SK-N-SH (cell line): ENCODE measurements around the gene ARMH4. TPM values are rescaled to one million over a fixed set of nuclear protein-coding genes. Genes with fewer than 3 reads are reported as not detected.

ENCODE experiments used
- CTCF ChIA-PET: fragments of 300-600, 350-600 bp; formaldehyde crosslinking; extraction: SDS; loops from one replicate; lab custom pipeline; 2021; lab: Yijun Ruan, JAX
- POLR2A ChIA-PET: fragments of 350-600 bp; sonication (Branson Sonifier 250); formaldehyde crosslinking; extraction: SDS; loops from one replicate; lab custom pipeline; 2020; ENCODE audit warnings: antibody characterized with exemption, inconsistent platforms; lab: Yijun Ruan, JAX
- DNase-seq: peaks from one replicate; pipeline ENCODE4 v3.0.0; 2012
- H2AFZ ChIP-seq: fragments of 200-600 bp; sonication (generic); 2 replicates; pipeline ENCODE4 v1.8.1; 2016; ENCODE audit warnings: antibody characterized with exemption, mild to moderate bottlenecking, low read depth
- H3F3A ChIP-seq: fragments of 200-600 bp; sonication (generic); replicated peaks from 2 replicates; pipeline ENCODE3; 2016; ENCODE audit warnings: antibody characterized with exemption, mild to moderate bottlenecking; ENCODE audit not compliant: insufficient read depth
- H3K27ac ChIP-seq, 2 experiments: fragments of 200-500 bp in 1 of 2; fragments of 200-600 bp in 1 of 2; sonication (Bioruptor generic) in 1 of 2; sonication (generic), shearing (Covaris generic) in 1 of 2; 2 replicates each; pipeline versions ENCODE4 v1.5.1 to v1.6.1; 2014 to 2016; ENCODE audit warnings: low read depth in 2 of 2, inconsistent platforms in 1 of 2, low read length in 1 of 2, mild to moderate bottlenecking in 1 of 2, mixed read lengths in 1 of 2
- H3K27me3 ChIP-seq: fragments of 200-600 bp; sonication (generic), shearing (Covaris generic); 2 replicates; pipeline ENCODE4 v1.6.1; 2016; ENCODE audit warnings: mixed run types; ENCODE audit not compliant: insufficient read depth
- H3K36me3 ChIP-seq, 2 experiments: fragments of 200-500 bp in 1 of 2; fragments of 200-600 bp in 1 of 2; sonication (Bioruptor generic) in 1 of 2; sonication (generic) in 1 of 2; replicated peaks in 1 of 2; 2 replicates each; pipeline versions ENCODE3 to v1.5.1; 2014 to 2016; ENCODE audit warnings: low read length in 1 of 2, mild to moderate bottlenecking in 1 of 2; ENCODE audit not compliant: insufficient read depth in 2 of 2, control insufficient read depth in 1 of 2
- H3K4me1 ChIP-seq, 2 experiments: fragments of 200-500 bp in 1 of 2; fragments of 200-600 bp in 1 of 2; sonication (Bioruptor generic) in 1 of 2; sonication (generic), shearing (Covaris generic) in 1 of 2; 2 replicates each; pipeline versions ENCODE4 v1.5.1 to v1.6.1; 2014 to 2016; ENCODE audit warnings: low read depth in 1 of 2, low read length in 1 of 2, mixed run types in 1 of 2; ENCODE audit not compliant: insufficient read depth in 2 of 2, control insufficient read depth in 1 of 2
- H3K4me2 ChIP-seq: fragments of 200-600 bp; sonication (generic), shearing (Covaris generic); 2 replicates; pipeline ENCODE4 v1.6.1; 2017; ENCODE audit warnings: mixed run types
- H3K4me3 ChIP-seq, 2 experiments: fragments of 200-500 bp in 1 of 2; fragments of 200-600 bp in 1 of 2; sonication (Bioruptor generic) in 1 of 2; sonication (generic), shearing (Covaris generic) in 1 of 2; 2 replicates each; pipeline versions ENCODE4 v1.5.1 to v1.8.1; 2014 to 2016; ENCODE audit warnings: low read depth in 2 of 2, inconsistent platforms in 1 of 2, low read length in 1 of 2, mild to moderate bottlenecking in 1 of 2, mixed read lengths in 1 of 2, moderate library complexity in 1 of 2
- H3K79me2 ChIP-seq: fragments of 200-600 bp; sonication (generic); 2 replicates; pipeline ENCODE4 v1.8.1; 2017; ENCODE audit warnings: mild to moderate bottlenecking; ENCODE audit not compliant: insufficient read depth
- H3K9ac ChIP-seq: fragments of 200-600 bp; sonication (generic); 2 replicates; pipeline ENCODE4 v1.6.1; 2017; ENCODE audit warnings: mixed run types
- H3K9me2 ChIP-seq: fragments of 200-600 bp; sonication (generic); 2 replicates; pipeline ENCODE4 v1.6.1; 2017; ENCODE audit warnings: mixed run types
- H3K9me3 ChIP-seq: fragments of 200-600 bp; sonication (generic); 2 replicates; pipeline ENCODE4 v1.6.1; 2017; ENCODE audit warnings: mixed run types, mild to moderate bottlenecking, moderate library complexity
- H4K20me1 ChIP-seq: fragments of 200-600 bp; sonication (generic); 2 replicates; pipeline ENCODE4 v1.6.1; 2017; ENCODE audit warnings: mild to moderate bottlenecking, mixed run types; ENCODE audit not compliant: insufficient read depth
- ELF1 ChIP-seq: IDR thresholded peaks from 2 replicates; pipeline ENCODE4 v1.4.0; 2012
- FOSL2 ChIP-seq: IDR thresholded peaks from 2 replicates; pipeline ENCODE4 v1.4.0; 2012; ENCODE audit warnings: low read depth, mild to moderate bottlenecking, moderate library complexity, borderline replicate concordance
- FOXJ3 ChIP-seq: sonication (generic); formaldehyde crosslinking; IDR thresholded peaks from 2 replicates; pipeline ENCODE4 v1.5.1; 2020; ENCODE audit warnings: mild to moderate bottlenecking, missing genetic modification reagents
- GABPA ChIP-seq: IDR thresholded peaks from 2 replicates; pipeline ENCODE4 v1.4.0; 2012; ENCODE audit warnings: low read depth, mild to moderate bottlenecking
- GATA2 ChIP-seq: sonication (generic); formaldehyde crosslinking; IDR thresholded peaks from 2 replicates; pipeline ENCODE4 v1.5.0; 2020; ENCODE audit warnings: mild to moderate bottlenecking, missing genetic modification reagents
- JUND ChIP-seq: IDR thresholded peaks from 2 replicates; pipeline ENCODE4 v1.4.0; 2012
- MXI1 ChIP-seq: IDR thresholded peaks from 2 replicates; pipeline ENCODE4 v1.6.1; 2012; ENCODE audit warnings: mild to moderate bottlenecking, low read depth, low read length, improper control_type of control experiment
- NFIC ChIP-seq: IDR thresholded peaks from 2 replicates; pipeline ENCODE4 v1.4.0; 2012; ENCODE audit warnings: borderline replicate concordance
- NRF1 ChIP-seq: IDR thresholded peaks from 2 replicates; pipeline ENCODE4 v1.6.1; 2012; ENCODE audit warnings: low read depth, mild to moderate bottlenecking, low read length
- RCOR1 ChIP-seq: fragments of 150-350 bp; IDR thresholded peaks from 2 replicates; pipeline ENCODE4 v1.6.1; 2017; ENCODE audit warnings: antibody characterized with exemption, low read length
- RXRA ChIP-seq: IDR thresholded peaks from 2 replicates; pipeline ENCODE4 v1.4.0; 2012; ENCODE audit warnings: low read depth, mild to moderate bottlenecking, borderline replicate concordance
- SIN3A ChIP-seq: IDR thresholded peaks from 2 replicates; pipeline ENCODE4 v1.6.1; 2012; ENCODE audit warnings: low read depth, mild to moderate bottlenecking, low read length, moderate library complexity, borderline replicate concordance
- TCF12 ChIP-seq: IDR thresholded peaks from 2 replicates; pipeline ENCODE4 v1.4.0; 2012
- YY1 ChIP-seq: IDR thresholded peaks from 2 replicates; pipeline ENCODE4 v1.4.0; 2012; ENCODE audit warnings: low read depth, mild to moderate bottlenecking
- WGBS: methylation state at CpG from one replicate; pipeline ENCODE4 v1.1.6; 2017; ENCODE audit warnings: low lambda C conversion rate; 5-methylcytosine and 5-hydroxymethylcytosine counted together
- polyA plus RNA-seq, 3 experiments: library from polyadenylated mRNA; depleted of rRNA; stranded (reverse); fragments of >200 nt; gene quantifications; 2 replicates each; pipeline ENCODE4 v1.2.3, GENCODE V29; 2012
- TF ChIP-seq, protein P1 (sequence below): IDR thresholded peaks from 2 replicates; pipeline ENCODE4 v1.4.0; 2012; ENCODE audit warnings: low read depth
- TF ChIP-seq, protein P2 (sequence below): IDR thresholded peaks from 2 replicates; pipeline ENCODE4 v1.4.0; 2012; ENCODE audit warnings: low read depth, borderline replicate concordance
- TF ChIP-seq, protein P3 (sequence below): fragments of 150-350 bp; IDR thresholded peaks from 2 replicates; pipeline ENCODE4 v1.6.1; 2017; ENCODE audit warnings: antibody characterized with exemption, low read length, low read depth, borderline replicate concordance

Gene ARMH4
- polyA plus RNA-seq, 1 of the 3 experiments (the other 2 are of a cell fraction) = 0.39 TPM

DNA sequence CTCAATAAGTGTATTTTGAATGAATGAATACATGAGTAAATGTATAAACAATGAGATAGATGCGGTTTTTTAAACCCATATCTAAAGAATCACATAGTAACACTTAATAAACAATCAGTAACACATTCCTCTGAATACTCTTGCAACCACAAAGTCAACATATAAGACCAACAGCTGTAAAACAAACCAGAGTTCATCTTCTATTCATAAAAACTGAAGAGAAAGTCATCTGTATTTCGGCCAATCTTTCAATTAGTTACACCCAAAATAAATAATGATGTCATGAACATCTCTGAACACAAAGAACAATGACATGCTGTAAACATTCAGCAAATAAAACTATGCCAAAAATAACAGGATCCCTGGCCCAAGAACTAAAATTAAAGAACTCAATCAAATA, 47.2 kb downstream of the ARMH4 start:
- Histone ChIP-seq H3K27ac (no peak overlapping the region), H3K9ac (no peak overlapping the region), H4K20me1 (no peaks in the 10 kb centered on the region), H3K9me2 (no peaks in the 10 kb centered on the region), H3K36me3 (no peaks in the 10 kb centered on the region), H3K9me3 (no peaks in the 10 kb centered on the region)
- CTCF ChIA-PET = no interaction called here
- no peak for TF ChIP-seq YY1
- no peak for TF ChIP-seq FOSL2
- TF ChIP-seq RCOR1 = no peak
- TF ChIP-seq, protein P1, sequence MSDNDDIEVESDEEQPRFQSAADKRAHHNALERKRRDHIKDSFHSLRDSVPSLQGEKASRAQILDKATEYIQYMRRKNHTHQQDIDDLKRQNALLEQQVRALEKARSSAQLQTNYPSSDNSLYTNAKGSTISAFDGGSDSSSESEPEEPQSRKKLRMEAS = no peak
- no peak for TF ChIP-seq SIN3A
- TF ChIP-seq GABPA = no peak
- no peak for TF ChIP-seq TCF12
- TF ChIP-seq, protein P2, sequence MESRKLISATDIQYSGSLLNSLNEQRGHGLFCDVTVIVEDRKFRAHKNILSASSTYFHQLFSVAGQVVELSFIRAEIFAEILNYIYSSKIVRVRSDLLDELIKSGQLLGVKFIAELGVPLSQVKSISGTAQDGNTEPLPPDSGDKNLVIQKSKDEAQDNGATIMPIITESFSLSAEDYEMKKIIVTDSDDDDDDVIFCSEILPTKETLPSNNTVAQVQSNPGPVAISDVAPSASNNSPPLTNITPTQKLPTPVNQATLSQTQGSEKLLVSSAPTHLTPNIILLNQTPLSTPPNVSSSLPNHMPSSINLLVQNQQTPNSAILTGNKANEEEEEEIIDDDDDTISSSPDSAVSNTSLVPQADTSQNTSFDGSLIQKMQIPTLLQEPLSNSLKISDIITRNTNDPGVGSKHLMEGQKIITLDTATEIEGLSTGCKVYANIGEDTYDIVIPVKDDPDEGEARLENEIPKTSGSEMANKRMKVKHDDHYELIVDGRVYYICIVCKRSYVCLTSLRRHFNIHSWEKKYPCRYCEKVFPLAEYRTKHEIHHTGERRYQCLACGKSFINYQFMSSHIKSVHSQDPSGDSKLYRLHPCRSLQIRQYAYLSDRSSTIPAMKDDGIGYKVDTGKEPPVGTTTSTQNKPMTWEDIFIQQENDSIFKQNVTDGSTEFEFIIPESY = no peak
- no peak for TF ChIP-seq FOXJ3 (CRISPR knock-in tag)
- TF ChIP-seq, protein P3, sequence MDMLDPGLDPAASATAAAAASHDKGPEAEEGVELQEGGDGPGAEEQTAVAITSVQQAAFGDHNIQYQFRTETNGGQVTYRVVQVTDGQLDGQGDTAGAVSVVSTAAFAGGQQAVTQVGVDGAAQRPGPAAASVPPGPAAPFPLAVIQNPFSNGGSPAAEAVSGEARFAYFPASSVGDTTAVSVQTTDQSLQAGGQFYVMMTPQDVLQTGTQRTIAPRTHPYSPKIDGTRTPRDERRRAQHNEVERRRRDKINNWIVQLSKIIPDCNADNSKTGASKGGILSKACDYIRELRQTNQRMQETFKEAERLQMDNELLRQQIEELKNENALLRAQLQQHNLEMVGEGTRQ = no peak
- TF ChIP-seq NRF1 = no peak
- no peak for TF ChIP-seq RXRA
- TF ChIP-seq ELF1 = no peak
- TF ChIP-seq GATA2 = no peak
- TF ChIP-seq, all 33 proteins: peak for 0
- peaks cover 5% of the 10 kb centered on the region for H3F3A ChIP-seq
- no peaks in the 10 kb centered on the region for H3K27me3 ChIP-seq
- no peak overlapping the region for H2AFZ ChIP-seq
- no peaks in the 10 kb centered on the region for H3K4me1 ChIP-seq
- no peak overlapping the region for H3K4me2 ChIP-seq
- DNase-seq = no peak
- no peaks in the 10 kb centered on the region for H3K79me2 ChIP-seq
- WGBS = 7% methylated on average over 2 of the region's 2 CpGs
- no peak overlapping the region for H3K4me3 ChIP-seq
- POLR2A ChIA-PET = no interaction called here

DNA sequence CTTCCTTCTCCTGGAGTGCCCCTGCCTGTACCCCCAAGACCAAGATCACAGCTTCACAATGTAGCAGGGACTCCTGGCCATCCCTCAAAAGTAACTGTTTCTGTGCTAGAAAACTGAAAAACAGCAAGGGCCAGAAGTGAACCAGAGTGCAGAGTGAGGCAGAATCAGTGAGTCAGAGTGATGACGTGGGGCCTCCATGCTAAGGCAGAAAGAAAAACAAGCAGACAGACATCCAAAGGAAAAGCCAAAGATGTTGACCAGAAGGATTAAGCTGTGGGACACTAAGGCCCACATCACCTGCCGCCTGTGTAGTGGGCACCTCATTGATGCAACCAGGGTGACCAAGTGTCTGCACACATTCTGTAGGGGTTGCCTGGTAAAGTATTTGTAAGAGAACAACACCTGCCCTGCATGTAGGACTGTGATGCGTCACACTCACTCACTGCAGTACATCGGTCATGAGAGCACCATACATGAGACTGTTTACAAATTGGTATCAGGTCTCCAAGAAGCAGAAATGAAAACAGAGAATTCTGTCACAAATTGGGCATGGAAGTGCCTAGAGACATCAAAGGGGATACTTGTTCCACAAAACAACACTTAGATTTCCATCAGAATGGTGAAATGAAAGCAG, 51.2 kb downstream of the ARMH4 start:
- POLR2A ChIA-PET = no interaction called here
- CTCF ChIA-PET = no interaction called here

More for the DNA sequence above, 51.2 kb downstream of the ARMH4 start:
- Histone ChIP-seq H2AFZ (no peak overlapping the region; the same call in 1 of the 2 replicates), H4K20me1 (no peaks in the 10 kb centered on the region), H3K9me2 (no peaks in the 10 kb centered on the region), H3K4me3 (no peak overlapping the region), H3F3A (no peaks in the 10 kb centered on the region), H3K79me2 (no peaks in the 10 kb centered on the region), H3K36me3 (no peaks in the 10 kb centered on the region), H3K27me3 (no peaks in the 10 kb centered on the region), H3K4me2 (no peak overlapping the region), H3K27ac (no peak overlapping the region), H3K9me3 (no peaks in the 10 kb centered on the region), H3K9ac (no peak overlapping the region), H3K4me1 (no peaks in the 10 kb centered on the region)
- no peak for DNase-seq
- 34% methylated on average over 4 of the region's 4 CpGs for WGBS
- TF ChIP-seq JUND (0 out of 2 replicates have a peak, but pooled peaks have one; percentile 5), MXI1 (no peak), NFIC (no peak)
